ENCODE results near the gene CXCL13. TPM values are rescaled to one million over a fixed set of nuclear protein-coding genes. Genes with fewer than 3 reads are reported as not detected.
"Not testable (repeated sequence)": the region's sequence is repeated elsewhere in the genome, so short reads cannot be mapped to it uniquely, and the experiment has no call there.

Gene CXCL13, protein sequence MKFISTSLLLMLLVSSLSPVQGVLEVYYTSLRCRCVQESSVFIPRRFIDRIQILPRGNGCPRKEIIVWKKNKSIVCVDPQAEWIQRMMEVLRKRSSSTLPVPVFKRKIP
- 1 to 10 TPM in 1 of 4 donors, not detected in 3; 1.1 TPM for total RNA-seq

DNA sequence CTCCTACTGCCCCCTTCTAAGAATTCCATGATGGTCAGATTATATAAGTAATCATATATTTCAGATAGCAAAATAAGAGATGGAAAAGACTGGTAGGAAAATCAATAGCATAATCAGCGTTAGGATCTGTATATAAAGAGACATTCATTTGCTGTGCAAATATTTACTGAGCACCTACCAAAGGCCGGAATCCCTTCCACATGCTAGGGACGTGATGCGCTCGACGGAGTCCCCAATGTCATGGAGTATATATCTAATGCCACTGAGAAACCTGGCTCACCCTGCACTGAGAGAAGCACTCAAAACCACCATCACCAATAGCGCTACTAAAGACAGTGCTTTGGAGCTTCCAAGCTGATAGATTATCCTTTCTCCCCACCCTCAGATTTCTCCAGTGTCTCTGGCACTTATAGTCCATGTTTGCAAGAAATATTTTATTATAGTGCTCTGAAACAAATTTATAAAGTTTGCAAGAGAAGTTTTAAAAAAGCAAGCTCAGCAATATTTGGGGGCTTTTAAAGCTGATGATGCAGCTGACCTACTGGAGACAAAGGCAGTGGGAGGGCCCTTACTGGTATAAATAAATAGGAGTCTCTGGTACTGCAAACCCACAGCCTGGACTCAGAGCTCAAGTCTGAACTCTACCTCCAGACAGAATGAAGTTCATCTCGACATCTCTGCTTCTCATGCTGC is at the start of gene CXCL13:
TSS of gene CXCL13 (plus strand) at position 611 of the 693 bp plus-strand sequence. CDS start at position 657, 46 bp downstream.
- DNase-seq = no peak
- Histone ChIP-seq H3K9me3 (no peaks in the 10 kb centered on the region), H3K27me3 (no peaks in the 10 kb centered on the region), H3K4me3 (no peak within 1 kb of the TSS), H3K4me1 (no peaks in the 10 kb centered on the region), H3K27ac (no peak within 1 kb of the TSS), H3K36me3 (no peaks in the 10 kb centered on the region)
- TF ChIP-seq, protein P1, sequence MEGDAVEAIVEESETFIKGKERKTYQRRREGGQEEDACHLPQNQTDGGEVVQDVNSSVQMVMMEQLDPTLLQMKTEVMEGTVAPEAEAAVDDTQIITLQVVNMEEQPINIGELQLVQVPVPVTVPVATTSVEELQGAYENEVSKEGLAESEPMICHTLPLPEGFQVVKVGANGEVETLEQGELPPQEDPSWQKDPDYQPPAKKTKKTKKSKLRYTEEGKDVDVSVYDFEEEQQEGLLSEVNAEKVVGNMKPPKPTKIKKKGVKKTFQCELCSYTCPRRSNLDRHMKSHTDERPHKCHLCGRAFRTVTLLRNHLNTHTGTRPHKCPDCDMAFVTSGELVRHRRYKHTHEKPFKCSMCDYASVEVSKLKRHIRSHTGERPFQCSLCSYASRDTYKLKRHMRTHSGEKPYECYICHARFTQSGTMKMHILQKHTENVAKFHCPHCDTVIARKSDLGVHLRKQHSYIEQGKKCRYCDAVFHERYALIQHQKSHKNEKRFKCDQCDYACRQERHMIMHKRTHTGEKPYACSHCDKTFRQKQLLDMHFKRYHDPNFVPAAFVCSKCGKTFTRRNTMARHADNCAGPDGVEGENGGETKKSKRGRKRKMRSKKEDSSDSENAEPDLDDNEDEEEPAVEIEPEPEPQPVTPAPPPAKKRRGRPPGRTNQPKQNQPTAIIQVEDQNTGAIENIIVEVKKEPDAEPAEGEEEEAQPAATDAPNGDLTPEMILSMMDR (IDR thresholded peaks at IDR 0.05) = no peak
- TF ChIP-seq POLR2A (IDR thresholded peaks at IDR 0.05) = no peak
- intact Hi-C loops (cut with DNase I; ENCODE audit: low total_unique reads) = no loop called here

- DNase-seq = no peak
- no peak for TF ChIP-seq POLR2A (IDR thresholded peaks at IDR 0.05)
- TF ChIP-seq, protein P1 (IDR thresholded peaks at IDR 0.05) = no peak
- Histone ChIP-seq H3K9me3 (no peaks in the 10 kb centered on the region), H3K27me3 (no peaks in the 10 kb centered on the region), H3K4me1 (no peaks in the 10 kb centered on the region), H3K36me3 (no peaks in the 10 kb centered on the region), H3K27ac (no peak overlapping the region), H3K4me3 (no peak overlapping the region)
- intact Hi-C loops (cut with DNase I; ENCODE audit: low total_unique reads) = no loop called here
These were observed 45.5 kb upstream of the CXCL13 start for GRCh38 chr4:77560170-77560569.

DNA sequence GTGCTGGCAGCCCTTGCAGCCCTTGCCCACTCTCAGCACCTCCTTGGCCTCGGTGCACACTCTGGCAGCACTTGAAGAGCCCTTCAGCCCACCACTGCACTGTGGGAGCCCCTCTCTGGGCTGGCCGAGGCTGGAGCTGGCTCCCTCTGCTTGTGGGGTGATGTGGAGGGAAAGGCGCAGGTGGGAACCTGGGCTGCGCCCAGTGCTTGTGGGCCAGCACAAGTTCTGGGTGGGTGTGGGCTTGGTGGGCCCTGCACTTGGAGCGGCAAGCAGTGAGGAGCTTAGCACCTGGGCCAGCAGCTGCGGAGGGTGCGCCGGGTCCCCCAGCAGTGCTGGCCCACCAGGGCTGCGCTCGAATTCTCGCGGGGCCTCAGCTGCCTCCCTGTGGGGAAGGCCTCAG is 43.9 kb upstream of the CXCL13 start:
- H3K27ac ChIP-seq; DNase-seq; H3K9me3 ChIP-seq; H3K4me1 ChIP-seq; H3K4me3 ChIP-seq; intact Hi-C loops (cut with DNase I; ENCODE audit: low total_unique reads); H3K27me3 ChIP-seq; H3K36me3 ChIP-seq: not testable (repeated sequence)

DNA sequence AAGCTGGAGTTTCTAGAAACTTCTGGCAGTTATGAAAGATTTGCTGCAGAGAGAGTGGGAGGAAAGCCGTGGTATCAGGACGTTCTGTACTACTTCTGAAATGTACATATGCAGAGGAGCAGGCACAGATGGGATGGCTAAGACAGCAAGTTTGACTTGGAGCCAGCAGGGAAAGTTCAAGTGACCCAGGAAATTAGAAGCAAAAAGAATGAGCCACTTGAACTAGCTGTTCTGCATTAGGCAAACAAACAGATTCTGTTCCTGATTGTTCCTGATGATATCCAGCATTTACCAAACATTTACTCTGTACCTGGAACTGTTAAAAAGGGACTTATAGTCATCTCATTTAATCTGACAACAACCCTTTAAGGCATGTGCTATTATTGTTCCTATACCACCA is 41.4 kb upstream of the CXCL13 start:
- Histone ChIP-seq H3K4me3 (no peak overlapping the region), H3K36me3 (no peaks in the 10 kb centered on the region), H3K27ac (peak overlapping the region in 1 of 2 donors; percentile 62), H3K27me3 (no peaks in the 10 kb centered on the region), H3K4me1 (no peaks in the 10 kb centered on the region), H3K9me3 (no peaks in the 10 kb centered on the region)
- no peak for TF ChIP-seq POLR2A (IDR thresholded peaks at IDR 0.05)
- TF ChIP-seq, protein P1 (IDR thresholded peaks at IDR 0.05) = no peak
- DNase-seq = peak in 1 of 2 donors; percentile 23
- intact Hi-C loops (cut with DNase I; ENCODE audit: low total_unique reads) = no loop called here

DNA sequence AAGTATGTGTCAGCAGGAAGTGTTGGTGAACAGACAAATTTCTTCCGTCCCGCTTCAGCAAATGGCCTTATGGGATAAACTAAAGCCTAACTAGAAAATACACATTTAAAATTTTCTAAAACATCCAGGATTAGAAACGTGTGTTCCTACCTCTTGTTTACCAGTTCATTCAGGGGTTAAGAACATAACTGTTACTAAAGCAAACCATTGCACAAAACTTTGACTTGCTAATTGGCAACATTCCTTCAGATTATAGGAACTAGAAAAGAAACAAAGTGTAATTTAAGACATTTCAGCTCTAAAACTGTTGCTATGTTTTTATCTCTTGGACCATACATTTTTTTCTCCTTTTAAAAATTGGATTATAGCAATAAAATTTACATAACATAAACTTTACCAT is 39.5 kb upstream of the CXCL13 start:
- Histone ChIP-seq H3K27ac (no peak overlapping the region), H3K4me1 (no peaks in the 10 kb centered on the region), H3K4me3 (no peak overlapping the region), H3K27me3 (no peaks in the 10 kb centered on the region), H3K9me3 (no peaks in the 10 kb centered on the region), H3K36me3 (no peaks in the 10 kb centered on the region)
- no peak for DNase-seq
- intact Hi-C loops (cut with DNase I; ENCODE audit: low total_unique reads) = no loop called here
- no peak for TF ChIP-seq POLR2A (IDR thresholded peaks at IDR 0.05)
- TF ChIP-seq, protein P1 (IDR thresholded peaks at IDR 0.05) = no peak
